Endothelial cell of umbilical vein (primary cell): ENCODE results near the gene TEX22. TPM values are rescaled to one million over a fixed set of nuclear protein-coding genes. Genes with fewer than 3 reads are reported as not detected.
A peak's percentile ranks its signal among the peaks of the same experiment; 100 is the strongest.

Source experiments
- BruUV-seq: library from RNA; stranded (reverse); fragments of 400-500 nt; replicated peaks from 2 replicates; lab custom pipeline; 2021; lab: Mats Ljungman, UMichigan
- CTCF ChIA-PET: fragments of 300-600, 350-600 bp; sonication (Branson Sonifier 250); formaldehyde crosslinking; loops from one replicate; lab custom pipeline; 2021; ENCODE audit warnings: antibody characterized with exemption, inconsistent platforms; lab: Charles Lee
- POLR2A ChIA-PET: fragments of 300-600, 350-600 bp; sonication (Branson Sonifier 250); formaldehyde crosslinking; loops from one replicate; lab custom pipeline; 2021; ENCODE audit warnings: antibody characterized with exemption, inconsistent platforms; lab: Charles Lee
- DNase-seq: peaks from one replicate; pipeline ENCODE4 v3.0.0-alpha.2; 2011; ENCODE audit warnings: low read depth, low spot score
- FAIRE-seq: peaks from 2 replicates; lab custom pipeline; 2011; peaks lifted over from hg19 to GRCh38; lab: Jason Lieb, UNC
- H2AFZ ChIP-seq: 2 replicates; pipeline ENCODE4 v1.6.0; 2012; ENCODE audit warnings: low read depth, low read length, control low read depth, inconsistent platforms
- H3K27ac ChIP-seq: 2 replicates; pipeline ENCODE4 v1.5.1; 2011; ENCODE audit warnings: low read depth, mild to moderate bottlenecking, control low read depth, low read length, moderate library complexity; ENCODE audit not compliant: insufficient read depth
- H3K27me3 ChIP-seq, 2 experiments: 2 replicates each; pipeline versions ENCODE4 v1.6.0 to v1.6.1; 2011; ENCODE audit warnings: low read length in 2 of 2, mixed read lengths in 1 of 2; ENCODE audit not compliant: control insufficient read depth in 2 of 2, insufficient read depth in 2 of 2
- H3K36me3 ChIP-seq, 2 experiments: 2 replicates in 1 of 2; 3 replicates in 1 of 2; pipeline ENCODE4 v1.5.1; 2011; ENCODE audit warnings: low read length in 2 of 2, mild to moderate bottlenecking in 1 of 2, moderate library complexity in 1 of 2; ENCODE audit not compliant: control insufficient read depth in 2 of 2, insufficient read depth in 2 of 2; ENCODE audit errors: extremely low read depth in 1 of 2
- H3K4me1 ChIP-seq: 3 replicates; pipeline ENCODE4 v1.5.1; 2011; ENCODE audit warnings: mild to moderate bottlenecking, low read length; ENCODE audit not compliant: control insufficient read depth, insufficient read depth; ENCODE audit errors: extremely low read depth
- H3K4me2 ChIP-seq: 2 replicates; pipeline ENCODE4 v1.6.1; 2011; ENCODE audit warnings: low read length, control low read depth, mixed read lengths; ENCODE audit not compliant: insufficient read depth
- H3K4me3 ChIP-seq, 3 experiments: fragments of 200-600 bp in 1 of 3; sonication (generic), shearing (Covaris generic) in 1 of 3; replicated peaks in 1 of 3; 2 replicates each; pipeline ENCODE4 v1.5.1; 2011 to 2016; ENCODE audit warnings: control low read depth in 3 of 3, low read length in 3 of 3, mild to moderate bottlenecking in 2 of 3, inconsistent platforms in 1 of 3, low read depth in 1 of 3, moderate library complexity in 1 of 3; ENCODE audit not compliant: insufficient read depth in 1 of 3
- H3K79me2 ChIP-seq: 2 replicates; pipeline ENCODE4 v1.6.0; 2012; ENCODE audit warnings: low read length, inconsistent platforms; ENCODE audit not compliant: control insufficient read depth, insufficient read depth
- H3K9ac ChIP-seq: replicated peaks from 2 replicates; pipeline ENCODE3; 2011; ENCODE audit warnings: low read length, control low read depth; ENCODE audit not compliant: insufficient read depth; ENCODE audit errors: extremely low read depth
- H3K9me1 ChIP-seq: replicated peaks from 3 replicates; pipeline ENCODE4 v1.6.0; 2011; ENCODE audit warnings: mild to moderate bottlenecking, low read length; ENCODE audit not compliant: control insufficient read depth, insufficient read depth; ENCODE audit errors: extremely low read depth
- H3K9me3 ChIP-seq: replicated peaks from 2 replicates; pipeline ENCODE4 v1.5.1; 2012; ENCODE audit warnings: low read length, inconsistent platforms; ENCODE audit not compliant: control insufficient read depth, insufficient read depth
- H4K20me1 ChIP-seq: replicated peaks from 2 replicates; pipeline ENCODE3; 2011; ENCODE audit warnings: mild to moderate bottlenecking, low read length; ENCODE audit not compliant: control insufficient read depth, insufficient read depth; ENCODE audit errors: extremely low read depth
- CTCF ChIP-seq, 2 donors: IDR thresholded peaks; 1 replicate in 1 of 2; 2 replicates in 1 of 2; pipeline ENCODE4 v1.5.1; 2011; ENCODE audit warnings: low read length in 2 of 2, mild to moderate bottlenecking in 2 of 2, moderate library complexity in 2 of 2, control low read depth in 1 of 2, inconsistent platforms in 1 of 2, low read depth in 1 of 2; ENCODE audit not compliant: insufficient read depth in 1 of 2; ENCODE audit errors: extremely low read depth in 1 of 2
- EZH2 ChIP-seq: IDR thresholded peaks from 2 replicates; pipeline ENCODE4 v1.6.1; 2012; ENCODE audit warnings: borderline replicate concordance, low read depth, mild to moderate bottlenecking, moderate library complexity, low read length, inconsistent platforms; ENCODE audit not compliant: severe bottlenecking
- FOS ChIP-seq: IDR thresholded peaks from 2 replicates; pipeline ENCODE4 v1.6.1; 2011; ENCODE audit warnings: mild to moderate bottlenecking, low read length, moderate library complexity, borderline replicate concordance; ENCODE audit not compliant: insufficient read depth
- GATA2 ChIP-seq: IDR thresholded peaks from 2 replicates; pipeline ENCODE4 v1.7.0; 2011; ENCODE audit warnings: low read depth, mild to moderate bottlenecking, moderate library complexity, mixed read lengths, low read length; ENCODE audit not compliant: insufficient read length, insufficient read depth
- JUN ChIP-seq: IDR thresholded peaks from 2 replicates; pipeline ENCODE4 v1.6.1; 2011; ENCODE audit warnings: borderline replicate concordance, low read depth; ENCODE audit not compliant: insufficient read length, insufficient read depth
- MAX ChIP-seq: IDR thresholded peaks from 2 replicates; pipeline ENCODE4 v1.6.1; 2011; ENCODE audit not compliant: insufficient read depth, insufficient read length
- MYC ChIP-seq: IDR thresholded peaks from one replicate; pipeline ENCODE4 v1.6.1; 2011; ENCODE audit warnings: mild to moderate bottlenecking, low read depth, low read length
- POLR2A ChIP-seq: IDR thresholded peaks from 2 replicates; pipeline ENCODE4 v1.6.1; 2012; ENCODE audit warnings: low read depth, mild to moderate bottlenecking, control low read depth, low read length
- POLR2AphosphoS5 ChIP-seq: IDR thresholded peaks from 2 replicates; pipeline ENCODE4 v1.6.1; 2012; ENCODE audit warnings: low read depth, mild to moderate bottlenecking, control low read depth, low read length, moderate library complexity; ENCODE audit not compliant: insufficient read depth
- dilution Hi-C: fragments of 300-500 bp; cut with MboI; formaldehyde crosslinking; loops from one replicate; pipeline ENCODE4 v1.15.0; 2019; ENCODE audit warnings: low sequenced_read_pairs; ENCODE audit not compliant: extremely low pct_ligation_motif_present
- intact Hi-C: fragments of 100-400 bp; cut with micrococcal nuclease; formaldehyde crosslinking; loops from one replicate; pipeline ENCODE4 v1.10.0; 2022
- polyA plus RNA-seq, 4 experiments: library from polyadenylated mRNA; depleted of rRNA in 3 of 4; stranded (reverse) in 3 of 4; unstranded in 1 of 4; fragments of >200 nt; gene quantifications; 2 replicates each; pipeline versions ENCODE4 v1.2.1 to v1.2.3, GENCODE V29; 2011 to 2012; ENCODE audit warnings: missing spikeins in 1 of 4
- total RNA-seq: library from RNA; stranded (reverse); gene quantifications from 2 replicates; pipeline ENCODE4 v1.2.3, GENCODE V29; 2021

The TEX22 gene
- total and polyA plus RNA-seq, 2 donors (not counting 3 experiments of a cell fraction or from before 2014, with no cell fraction given): 0.06 to 1.1 TPM

GRCh38 chr14:105397350-105397931 is 897 bp upstream of the TEX22 start:
- BruUV-seq: no TSS peak
- TF ChIP-seq POLR2AphosphoS5: no peak
- no peak for TF ChIP-seq FOS
- no peak for TF ChIP-seq MAX
- no peak for TF ChIP-seq JUN
- TF ChIP-seq MYC: no peak
- no peak for TF ChIP-seq CTCF (IDR thresholded peaks at IDR 0.05; ENCODE audit: extremely low read depth in 1 of 2, insufficient read depth in 1 of 2, low read depth in 1 of 2, low read length in 2 of 2)
- TF ChIP-seq EZH2: no peak
- TF ChIP-seq GATA2: no peak
- no peak for TF ChIP-seq POLR2A
- Histone ChIP-seq H3K4me1 (peaks cover 21% of the 10 kb centered on the region), H2AFZ (no peak overlapping the region), H3K4me2 (peak overlapping the region; percentile 59), H3K9me1 (no peaks in the 10 kb centered on the region), H3K79me2 (peaks cover 4% of the 10 kb centered on the region), H3K36me3 (no peaks in the 10 kb centered on the region), H4K20me1 (no peaks in the 10 kb centered on the region), H3K9me3 (no peaks in the 10 kb centered on the region), H3K4me3 (peak overlapping the region in 1 of 3 experiments; percentile 51), H3K9ac (peak overlapping the region; percentile 67), H3K27ac (peak overlapping the region; percentile 60), H3K27me3 (no peaks in the 10 kb centered on the region)
- intact Hi-C loops: loop anchor here (5.0 kb wide), 1 partner anchor 35 kb away; no protein-coding TSS in a partner anchor
- CTCF ChIA-PET: interaction anchor here (0.9 to 2.3 kb wide), 2 partner anchors 27 to 84 kb away, joined by 5 to 9 read pairs; no protein-coding TSS in a partner anchor
- POLR2A ChIA-PET: interaction anchor here (0.5 kb wide), 1 partner anchor 9 kb away, joined by 4 read pairs; no protein-coding TSS in a partner anchor
- peak; percentile 18 for DNase-seq
- FAIRE-seq: peak; percentile 50
- dilution Hi-C loops: no loop called here
